IMR-90 (cell line): ENCODE data around the gene MED17. TPM values are rescaled to one million over a fixed set of nuclear protein-coding genes. Genes with fewer than 3 reads are reported as not detected.

Experiments used
- ATAC-seq: fragments of 200-7000 bp; cut with Tn5 transposase; 2 replicates; pipeline ENCODE4 v1.9.1; 2020; ENCODE audit warnings: low read depth, mild to moderate bottlenecking, moderate library complexity
- BruUV-seq: library from RNA; stranded (reverse); fragments of 400-500 nt; replicated peaks from 2 replicates; lab custom pipeline; 2021; lab: Mats Ljungman, UMichigan
- CTCF ChIA-PET: fragments of 300-600 bp; formaldehyde crosslinking; extraction: SDS; loops from one replicate; lab custom pipeline; 2021; ENCODE audit warnings: antibody characterized with exemption; lab: Yijun Ruan, JAX
- POLR2A ChIA-PET: fragments of 300-600 bp; sonication (Branson Sonifier 250); formaldehyde crosslinking; loops from one replicate; lab custom pipeline; 2022; ENCODE audit warnings: antibody characterized with exemption; ENCODE audit not compliant: unreplicated experiment; lab: Charles Lee
- DNase-seq: peaks from one replicate; pipeline ENCODE4 v3.0.0; 2013
- H2AFZ ChIP-seq: replicated peaks from 2 replicates; pipeline ENCODE3; 2013; ENCODE audit warnings: low read length, mild to moderate bottlenecking; ENCODE audit not compliant: poor library complexity
- H2AK5ac ChIP-seq: 2 replicates; pipeline ENCODE4 v1.6.1; 2013; ENCODE audit warnings: low read depth, low read length, inconsistent platforms
- H2AK9ac ChIP-seq: replicated peaks from 2 replicates; pipeline ENCODE3; 2013; ENCODE audit warnings: mild to moderate bottlenecking, low read depth, low read length, moderate library complexity; ENCODE audit not compliant: poor library complexity
- H2BK120ac ChIP-seq: 2 replicates; pipeline ENCODE4 v1.6.1; 2013; ENCODE audit warnings: low read depth, low read length, inconsistent platforms
- H2BK15ac ChIP-seq: 3 replicates; pipeline ENCODE4 v1.6.1; 2013; ENCODE audit warnings: low read depth, low read length, inconsistent platforms
- H2BK20ac ChIP-seq: 2 replicates; pipeline ENCODE4 v1.6.1; 2013; ENCODE audit warnings: low read depth, mild to moderate bottlenecking, inconsistent platforms, low read length, moderate library complexity
- H2BK5ac ChIP-seq: 2 replicates; pipeline ENCODE4 v1.6.1; 2013; ENCODE audit warnings: mild to moderate bottlenecking, low read depth, low read length, inconsistent platforms; ENCODE audit not compliant: poor library complexity, severe bottlenecking
- H3K14ac ChIP-seq: replicated peaks from 2 replicates; pipeline ENCODE4 v1.6.1; 2013; ENCODE audit warnings: low read depth, low read length, inconsistent platforms
- H3K18ac ChIP-seq: 2 replicates; pipeline ENCODE4 v1.6.1; 2013; ENCODE audit warnings: low read depth, low read length, control low read depth
- H3K23ac ChIP-seq: 2 replicates; pipeline ENCODE4 v1.6.1; 2013; ENCODE audit warnings: low read depth, low read length, inconsistent platforms
- H3K27ac ChIP-seq: 2 replicates; pipeline ENCODE4 v1.5.1; 2013; ENCODE audit warnings: mild to moderate bottlenecking, control low read depth, low read length; ENCODE audit not compliant: insufficient read depth
- H3K27me3 ChIP-seq: 2 replicates; pipeline ENCODE4 v1.6.1; 2013; ENCODE audit warnings: low read length; ENCODE audit not compliant: control insufficient read depth, insufficient read depth
- H3K36me3 ChIP-seq: 2 replicates; pipeline ENCODE4 v1.6.1; 2013; ENCODE audit warnings: low read length, mixed read lengths; ENCODE audit not compliant: control insufficient read depth, insufficient read depth
- H3K4ac ChIP-seq: 2 replicates; pipeline ENCODE4 v1.6.1; 2013; ENCODE audit warnings: low read depth, low read length, inconsistent platforms
- H3K4me1 ChIP-seq: 2 replicates; pipeline ENCODE4 v1.6.1; 2013; ENCODE audit warnings: low read length, mixed read lengths; ENCODE audit not compliant: control insufficient read depth, insufficient read depth
- H3K4me2 ChIP-seq: 2 replicates; pipeline ENCODE4 v1.6.1; 2013; ENCODE audit warnings: low read depth, mild to moderate bottlenecking, control low read depth, low read length, moderate library complexity
- H3K4me3 ChIP-seq: 2 replicates; pipeline ENCODE4 v1.5.1; 2013; ENCODE audit warnings: low read depth, mild to moderate bottlenecking, control low read depth, low read length, moderate library complexity; ENCODE audit not compliant: insufficient read depth
- H3K56ac ChIP-seq: 2 replicates; pipeline ENCODE4 v1.6.1; 2013; ENCODE audit warnings: low read length, inconsistent platforms; ENCODE audit not compliant: insufficient read depth; ENCODE audit errors: extremely low read depth
- H3K79me1 ChIP-seq, 2 experiments: 2 replicates each; pipeline ENCODE4 v1.6.1; 2013; ENCODE audit warnings: low read length in 2 of 2, inconsistent platforms in 1 of 2, low read depth in 1 of 2
- H3K9ac ChIP-seq: 2 replicates; pipeline ENCODE4 v1.6.1; 2013; ENCODE audit warnings: low read depth, low read length, control low read depth
- H3K9me1 ChIP-seq: 2 replicates; pipeline ENCODE4 v1.6.1; 2013; ENCODE audit warnings: low read length, inconsistent platforms; ENCODE audit not compliant: insufficient read depth
- H3K9me3 ChIP-seq: 2 replicates; pipeline ENCODE4 v1.6.1; 2013; ENCODE audit warnings: low read length; ENCODE audit not compliant: control insufficient read depth, insufficient read depth
- H4K20me1 ChIP-seq: 2 replicates; pipeline ENCODE4 v1.6.1; 2013; ENCODE audit warnings: low read length, inconsistent platforms; ENCODE audit not compliant: insufficient read depth
- H4K5ac ChIP-seq: 2 replicates; pipeline ENCODE4 v1.6.1; 2013; ENCODE audit warnings: mild to moderate bottlenecking, low read depth, low read length, control low read depth
- H4K8ac ChIP-seq, 2 experiments: 2 replicates each; pipeline ENCODE4 v1.6.1; 2013; ENCODE audit warnings: low read depth in 2 of 2, low read length in 2 of 2, control low read depth in 1 of 2, inconsistent platforms in 1 of 2
- H4K91ac ChIP-seq: 2 replicates; pipeline ENCODE4 v1.6.1; 2013; ENCODE audit warnings: low read depth, low read length, inconsistent platforms; ENCODE audit not compliant: insufficient read depth
- BHLHE40 ChIP-seq: fragments of 150-350 bp; IDR thresholded peaks from 2 replicates; pipeline ENCODE4 v1.6.1; 2016; ENCODE audit warnings: mild to moderate bottlenecking, low read depth, low read length
- MXI1 ChIP-seq: IDR thresholded peaks from 2 replicates; pipeline ENCODE4 v1.6.1; 2012; ENCODE audit warnings: low read depth, mild to moderate bottlenecking, low read length, moderate library complexity, borderline replicate concordance
- NFE2L2 ChIP-seq: fragments of 150-350 bp; IDR thresholded peaks from 2 replicates; pipeline ENCODE4 v1.6.1; 2016; ENCODE audit warnings: low read depth, mild to moderate bottlenecking, low read length
- SMC3 ChIP-seq: fragments of 150-350 bp; IDR thresholded peaks from 2 replicates; pipeline ENCODE4 v1.6.1; 2016; ENCODE audit warnings: low read depth, mild to moderate bottlenecking, antibody characterized with exemption, low read length, moderate library complexity
- WGBS, 2 experiments: methylation state at CpG; one replicate each; pipeline versions ENCODE4 v1.1.5 to v1.1.7; 2013; ENCODE audit warnings: missing lambda C conversion rate in 2 of 2; ENCODE audit not compliant: insufficient read length in 1 of 2; ENCODE audit errors: extremely low coverage in 2 of 2; 5-methylcytosine and 5-hydroxymethylcytosine counted together
- dilution Hi-C: fragments of 300-500 bp; cut with HindIII; formaldehyde crosslinking; loops from one replicate; pipeline ENCODE4 v1.14.3; 2018; ENCODE audit warnings: low sequenced_read_pairs; ENCODE audit not compliant: unreplicated experiment
- in situ Hi-C: fragments of 300-500 bp; cut with MboI; formaldehyde crosslinking; loops from 3 replicates; pipeline ENCODE4 v1.14.3; 2019; ENCODE audit warnings: low sequenced_read_pairs, inconsistent platforms, mixed read lengths
- intact Hi-C: fragments of 100-400 bp; cut with micrococcal nuclease; formaldehyde crosslinking; loops from 2 replicates; pipeline ENCODE4 v1.10.0; 2022
- polyA plus RNA-seq, 3 experiments: library from polyadenylated mRNA; depleted of rRNA; stranded (reverse); fragments of >200 nt; gene quantifications; 2 replicates each; pipeline ENCODE4 v1.2.3, GENCODE V29; 2012; ENCODE audit warnings: low replicate concordance in 1 of 3
- total RNA-seq: library from RNA; depleted of rRNA; stranded (reverse); fragments of >200 nt; gene quantifications from 2 replicates; pipeline ENCODE4 v1.2.3, GENCODE V29; 2012

The MED17 gene
- total and polyA plus RNA-seq, 2 of the 4 experiments (the other 2 are of a cell fraction), result 20.0 to 23.3 TPM

- no peaks in the 10 kb centered on the region for H3K9me1 ChIP-seq
- H3K56ac ChIP-seq, result no peak overlapping the region
- no peaks in the 10 kb centered on the region for H3K9me3 ChIP-seq
- no peaks in the 10 kb centered on the region for H3K4me1 ChIP-seq
- H2AK9ac ChIP-seq, result no peak overlapping the region
- no peak overlapping the region for H4K91ac ChIP-seq
- no peak overlapping the region for H3K4ac ChIP-seq
- H3K18ac ChIP-seq, result no peak overlapping the region
- no peak overlapping the region for H3K9ac ChIP-seq
- H3K4me3 ChIP-seq, result no peak overlapping the region
- dilution Hi-C loops (no loop called here), intact Hi-C loops (no loop called here), in situ Hi-C loops (no loop called here)
- ATAC-seq, result no peak
- no peak for DNase-seq
- H3K4me2 ChIP-seq, result no peak overlapping the region
- no peak overlapping the region for H2AFZ ChIP-seq
- H3K23ac ChIP-seq, result no peak overlapping the region
- no peaks in the 10 kb centered on the region for H3K79me1 ChIP-seq
- H3K27ac ChIP-seq, result no peak overlapping the region
- H4K5ac ChIP-seq, result no peak overlapping the region
- no peaks in the 10 kb centered on the region for H3K27me3 ChIP-seq
- H4K20me1 ChIP-seq, result no peaks in the 10 kb centered on the region
- BruUV-seq, result no TSS peak
- no CpG with 5 or more reads among the region's 3 CpGs for WGBS, 2 experiments
- H2BK5ac ChIP-seq, result no peak overlapping the region
- ChIA-PET POLR2A (interaction anchor here (1.1 kb wide), 1 partner anchor 15 kb away, joined by 3 read pairs; the partner anchor contains the start of gene C11orf54), CTCF (interaction anchor here (0.6 kb wide), 1 partner anchor 11 kb away, joined by 5 read pairs; no protein-coding TSS in a partner anchor)
- no peak overlapping the region for H2BK120ac ChIP-seq
- no peak overlapping the region for H2BK20ac ChIP-seq
- H4K8ac ChIP-seq, result no peak overlapping the region
- no peak overlapping the region for H2BK15ac ChIP-seq
- peaks cover 31% of the 10 kb centered on the region for H3K36me3 ChIP-seq
- no peak overlapping the region for H3K14ac ChIP-seq
- H2AK5ac ChIP-seq, result no peak overlapping the region
- TF ChIP-seq MXI1 (no peak), SMC3 (no peak), NFE2L2 (no peak), BHLHE40 (no peak)
Measured at GRCh38 chr11:93756748-93757147, 27.3 kb upstream of the MED17 start.
